Ureter (tissue), 1 donor: Measurements from ENCODE around the gene CA5A. TPM values are rescaled to one million over a fixed set of nuclear protein-coding genes. Genes with fewer than 3 reads are reported as not detected.
"Not testable (repeated sequence)": the region's sequence is repeated elsewhere in the genome, so short reads cannot be mapped to it uniquely, and the experiment has no call there.

Experiments used
- DNase-seq: peaks from one replicate; pipeline ENCODE4 v3.0.0-alpha.2; 2020; ENCODE audit warnings: low spot score
- total RNA-seq: library from RNA; stranded (reverse); gene quantifications from one replicate; pipeline ENCODE4 v1.2.4, GENCODE V29; 2023
- donor health status: DM: yes; HTN: yes; CAD: no.

Gene CA5A
- total RNA-seq, 1 donor from 2014 or later: not detected

DNA sequence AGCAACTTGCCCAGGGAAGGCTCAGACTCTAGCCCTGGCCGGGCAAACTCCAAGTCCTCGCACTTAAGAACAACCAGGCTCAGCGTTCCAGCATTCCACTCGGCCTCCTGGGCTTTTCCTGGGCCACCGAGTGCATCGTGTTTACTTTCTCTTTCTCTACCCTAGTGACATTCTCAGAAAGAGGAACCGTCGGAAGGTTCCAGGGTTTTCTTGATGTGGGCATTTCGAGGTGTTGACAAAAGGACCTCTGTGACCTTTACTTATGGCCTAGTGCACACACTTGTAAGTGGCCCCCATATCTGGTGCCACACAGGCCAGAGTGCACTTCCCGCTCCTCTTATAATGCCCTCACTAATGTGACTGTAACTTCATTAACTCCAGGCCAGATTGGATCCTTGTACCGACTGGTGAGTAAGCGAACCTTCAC is 11.8 kb upstream of the CA5A start:
- DNase-seq: no peak

DNA sequence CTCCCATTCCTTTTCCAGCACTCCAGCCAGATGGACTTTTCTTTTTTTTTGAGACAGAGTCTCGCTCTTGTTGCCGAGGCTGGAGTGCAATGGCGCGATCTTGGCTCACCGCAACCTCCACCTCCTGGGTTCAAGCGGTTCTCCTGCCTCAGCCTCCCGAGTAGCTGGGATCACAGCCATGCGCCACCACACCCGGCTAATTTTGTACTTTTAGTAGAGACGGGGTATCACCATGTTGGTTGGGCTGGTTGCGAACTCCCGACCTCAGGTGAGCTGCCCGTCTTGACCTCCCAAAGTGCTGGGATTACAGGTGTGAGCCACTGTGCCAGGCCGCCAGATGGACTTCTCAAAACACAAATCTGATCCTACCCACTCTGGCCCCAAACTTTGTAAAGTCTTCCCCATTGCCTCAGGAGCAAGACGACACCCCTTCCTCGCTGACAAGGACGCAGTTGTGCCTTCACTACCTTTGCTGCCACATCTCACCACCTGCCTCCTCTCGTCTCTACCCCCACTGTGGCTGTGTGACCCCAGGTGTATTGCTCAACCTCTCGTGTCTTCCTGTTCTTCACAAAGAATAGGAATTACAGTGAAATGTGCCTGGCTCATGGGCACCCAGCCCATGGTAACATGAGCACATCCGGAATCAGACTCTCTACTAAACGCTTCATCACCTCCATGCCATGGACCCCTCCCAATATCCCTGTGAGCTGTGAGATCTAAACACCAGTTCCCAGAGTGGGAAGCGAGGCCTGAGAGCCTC is 11.2 kb upstream of the CA5A start:
- no peak for DNase-seq

DNA sequence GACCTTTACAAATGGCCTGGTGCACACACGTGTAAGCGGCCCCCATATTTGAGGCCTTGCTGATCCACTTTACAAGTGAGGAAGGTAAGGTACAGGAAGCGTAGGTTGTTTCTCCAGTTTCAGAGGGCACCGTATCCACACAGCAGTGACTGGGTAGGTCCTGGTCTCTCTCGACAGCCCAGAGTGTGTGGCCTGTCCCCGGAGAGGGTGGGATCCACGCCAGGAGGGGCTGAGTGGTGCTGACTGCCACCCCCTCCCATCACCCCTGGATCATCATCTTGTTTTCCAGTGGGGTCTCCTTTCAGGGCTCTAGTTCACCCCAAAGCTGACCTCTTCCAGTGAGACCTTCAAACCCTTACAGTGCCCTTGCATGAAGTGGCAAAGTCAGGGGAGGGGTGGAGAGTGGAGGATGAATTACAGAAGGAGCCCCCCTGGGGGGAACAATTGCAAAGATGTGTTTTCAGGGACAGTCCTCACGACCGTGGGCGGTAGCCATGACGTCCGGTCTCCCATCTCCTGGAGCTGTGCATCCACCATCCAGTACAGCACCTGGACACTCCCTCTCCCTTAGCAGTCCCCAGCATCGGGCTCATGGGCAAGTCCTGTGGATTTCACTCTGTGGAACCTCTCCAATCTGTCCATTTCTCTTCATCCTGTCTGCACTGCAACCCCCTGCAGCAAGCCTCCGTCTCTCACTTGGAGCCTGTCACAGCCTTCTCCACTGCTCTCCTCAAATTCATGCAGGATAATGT is 10.4 kb upstream of the CA5A start:
- no peak for DNase-seq

DNA sequence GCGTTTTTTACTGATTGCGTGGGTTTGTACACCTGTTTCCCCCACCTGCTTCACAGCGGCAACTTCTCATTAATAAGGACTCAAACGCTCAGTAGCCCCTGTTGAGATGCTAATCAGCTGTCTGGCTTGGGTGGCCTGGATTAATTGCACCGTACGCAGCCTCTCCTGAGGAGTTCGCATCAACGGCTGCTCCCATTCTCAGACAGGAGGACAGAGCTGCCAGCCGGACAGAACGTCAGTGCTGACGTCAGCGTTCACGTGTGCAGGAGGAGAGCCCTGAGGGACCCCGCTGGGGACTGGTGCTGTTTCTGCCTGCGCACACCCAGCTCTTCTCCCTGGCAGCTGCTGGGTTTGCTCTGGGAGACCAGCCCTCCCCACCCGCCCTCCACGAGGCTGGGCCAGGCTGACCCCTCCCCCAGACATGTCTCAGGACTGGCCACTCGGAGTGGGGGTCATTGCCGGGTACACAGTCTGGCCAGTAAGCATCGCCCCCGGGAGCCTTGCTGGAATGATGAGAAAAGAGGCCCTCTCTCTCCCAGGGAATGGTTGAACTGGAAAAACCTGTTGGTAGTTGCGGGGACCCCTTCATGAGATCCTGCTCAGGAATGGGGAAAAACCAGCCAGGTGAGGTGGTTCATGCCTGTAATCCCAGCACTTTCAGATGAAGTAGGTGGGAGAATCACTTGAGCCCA is 9.2 kb upstream of the CA5A start:
- DNase-seq: peak; percentile 88

DNA sequence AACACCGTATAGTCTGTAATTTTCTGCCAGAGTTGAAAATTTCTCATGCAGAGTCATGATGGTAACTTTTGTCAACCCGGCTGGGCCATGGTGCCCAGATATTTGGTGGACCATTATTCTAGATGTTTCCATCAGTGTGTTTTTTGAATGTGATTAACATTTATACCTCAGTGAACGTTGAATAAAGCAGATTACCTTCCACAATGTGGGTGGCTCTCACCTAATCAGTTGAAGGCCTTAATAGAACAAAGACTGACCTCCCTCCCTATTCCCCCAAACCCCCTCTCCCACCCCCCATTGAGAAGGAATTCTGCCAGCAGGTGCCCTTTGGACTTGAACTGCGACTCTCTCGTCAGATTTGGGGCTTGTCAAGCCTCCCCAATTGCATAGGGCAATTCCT is 6.4 kb upstream of the CA5A start:
- no peak for DNase-seq

DNA sequence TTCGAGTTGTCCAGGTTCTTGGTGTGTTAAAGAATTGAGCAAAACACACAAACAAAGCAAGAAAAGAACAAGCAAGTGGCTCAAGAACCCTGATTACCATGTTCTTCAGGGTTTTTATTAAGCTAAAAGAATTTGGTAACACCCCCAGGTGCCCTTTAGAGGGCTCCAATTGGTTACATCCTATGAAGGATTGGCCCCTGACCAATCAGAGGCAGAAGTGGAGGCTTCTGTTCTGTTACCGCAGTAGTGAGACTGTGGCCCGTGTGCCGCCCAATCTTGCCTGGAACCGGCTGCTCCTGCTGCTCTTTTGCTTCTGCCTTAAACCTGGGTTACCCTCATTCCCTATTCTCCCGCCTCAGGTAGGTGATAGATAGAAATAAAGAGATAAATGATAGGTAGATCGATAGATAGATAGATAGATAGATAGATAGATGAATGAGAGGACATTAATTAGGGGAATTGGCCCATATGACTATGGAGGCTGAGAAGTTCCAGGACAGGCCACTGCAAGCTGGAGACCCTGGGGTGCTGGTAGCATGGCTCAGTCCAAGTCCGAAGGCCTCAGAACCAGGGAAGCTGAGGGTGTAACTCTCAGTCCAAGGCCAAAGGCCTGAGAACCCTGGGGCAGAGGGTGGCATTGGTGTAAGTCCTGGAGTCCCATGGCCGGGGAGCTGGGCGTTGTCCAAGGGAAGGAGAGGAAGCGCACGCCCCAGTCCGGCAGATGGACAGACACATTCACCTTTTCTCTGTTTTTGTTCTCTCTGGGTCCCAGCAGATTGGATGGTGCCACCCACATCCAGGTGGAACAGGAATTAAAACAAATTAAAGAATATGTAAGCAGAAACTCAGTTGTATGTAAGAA is 3.5 kb upstream of the CA5A start:
- DNase-seq: no peak

DNA sequence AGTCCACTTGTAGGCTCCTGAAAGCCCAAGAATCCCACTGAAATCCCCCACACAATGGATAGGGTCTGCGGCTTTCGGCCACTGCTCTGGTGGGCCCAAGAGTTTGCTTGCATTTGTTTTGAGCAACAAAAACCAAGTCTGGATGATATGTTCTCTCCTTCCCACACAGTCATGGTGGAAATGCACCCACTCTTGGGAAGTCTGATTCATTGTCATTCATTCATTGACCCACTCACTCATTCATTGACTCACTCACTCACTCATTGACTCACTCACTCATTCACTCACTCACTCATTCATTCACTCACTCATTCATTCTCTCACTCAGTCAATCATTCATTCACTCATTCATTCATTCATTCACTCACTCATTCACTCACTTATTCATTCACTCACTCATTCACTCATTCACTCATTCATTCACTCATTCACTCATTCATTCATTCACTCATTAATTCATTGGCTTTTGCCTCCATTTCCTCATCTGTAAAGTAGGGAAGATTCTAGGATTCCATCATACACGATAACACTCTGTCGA is 2.2 kb upstream of the CA5A start:
- no peak for DNase-seq

DNA sequence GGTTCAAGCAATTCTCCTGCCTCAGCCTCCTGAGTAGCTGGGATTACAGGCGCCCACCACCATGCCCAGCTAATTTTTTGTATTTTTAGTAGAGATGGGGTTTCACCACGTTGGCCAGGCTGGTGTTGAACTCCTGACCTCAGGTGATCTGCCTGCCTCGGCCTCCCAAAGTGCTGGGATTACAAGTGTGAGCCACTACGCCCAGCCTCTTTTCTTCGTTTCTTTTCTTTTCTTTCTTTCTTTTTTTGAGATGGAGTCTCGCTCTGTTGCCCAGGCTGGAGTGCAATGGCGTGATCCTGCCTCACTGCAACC is 858 bp upstream of the CA5A start:
- not testable (repeated sequence) for DNase-seq

DNA sequence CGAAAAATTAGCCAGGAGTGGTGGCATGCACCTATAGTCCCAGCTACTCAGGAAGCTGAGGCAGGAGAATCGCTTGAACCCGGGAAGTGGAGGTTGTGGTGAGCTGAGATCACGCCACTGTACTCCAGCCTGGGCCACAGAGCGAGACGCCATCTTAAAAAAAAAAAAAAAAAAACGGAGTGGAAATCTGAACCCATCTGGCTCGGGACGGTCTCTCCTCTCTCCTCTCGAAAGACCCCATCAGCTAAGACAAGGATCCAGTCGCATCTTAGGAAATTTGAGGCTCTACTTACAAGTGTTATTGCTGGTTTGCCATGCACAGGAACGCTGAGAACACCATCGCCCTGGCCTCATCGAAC is 334 bp downstream of the CA5A start:
- not testable (repeated sequence) for DNase-seq

DNA sequence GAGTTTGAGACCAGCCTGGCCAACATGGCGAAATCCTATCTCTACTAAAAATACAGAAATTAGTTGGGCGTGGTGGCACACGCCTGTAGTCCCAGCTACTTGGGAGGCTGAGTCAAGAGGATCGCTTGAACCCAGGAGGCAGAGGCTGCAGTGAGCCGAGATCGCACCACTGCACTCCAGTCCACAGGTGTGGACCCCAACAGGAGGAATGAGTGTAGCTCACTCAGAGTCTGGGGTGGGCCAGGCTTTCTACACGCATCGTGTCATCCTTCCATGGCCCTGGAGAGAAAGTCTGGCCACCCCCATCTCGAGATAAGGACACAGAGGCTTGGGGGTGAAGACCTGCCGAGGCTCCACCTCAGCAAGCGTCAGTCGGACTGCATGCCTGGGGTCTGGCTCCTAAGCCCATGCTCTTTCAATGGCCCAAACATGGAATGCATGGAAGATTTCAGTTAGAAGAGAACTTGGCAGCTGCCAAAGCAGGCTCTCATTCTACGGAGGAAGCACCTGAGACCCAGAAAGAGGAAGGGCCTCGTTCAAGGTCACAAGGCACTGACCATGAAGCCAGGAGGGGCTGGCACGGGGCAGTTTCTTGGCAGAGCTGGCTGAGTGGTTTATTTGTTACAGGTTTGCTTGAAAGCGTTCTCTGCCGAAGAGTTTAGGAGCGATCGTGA is 1.4 kb downstream of the CA5A start:
- not testable (repeated sequence) for DNase-seq

DNA sequence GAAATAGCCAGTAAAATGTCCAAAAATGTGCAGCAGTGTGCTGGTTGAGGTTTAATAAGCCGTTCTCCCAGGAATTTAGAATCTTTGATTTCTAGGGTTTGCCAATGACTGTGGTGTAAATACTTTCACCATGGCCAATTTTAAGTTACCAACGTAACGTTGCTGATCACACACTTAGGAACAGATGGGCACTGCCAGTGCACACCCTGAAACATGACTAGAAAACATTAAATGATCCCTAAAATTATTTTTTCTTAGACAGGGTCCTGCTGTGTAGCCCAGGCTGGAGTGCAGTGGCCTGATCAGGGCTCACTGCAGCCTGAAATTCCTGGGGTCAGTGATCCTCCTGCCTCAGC is 3.2 kb downstream of the CA5A start:
- no peak for DNase-seq

DNA sequence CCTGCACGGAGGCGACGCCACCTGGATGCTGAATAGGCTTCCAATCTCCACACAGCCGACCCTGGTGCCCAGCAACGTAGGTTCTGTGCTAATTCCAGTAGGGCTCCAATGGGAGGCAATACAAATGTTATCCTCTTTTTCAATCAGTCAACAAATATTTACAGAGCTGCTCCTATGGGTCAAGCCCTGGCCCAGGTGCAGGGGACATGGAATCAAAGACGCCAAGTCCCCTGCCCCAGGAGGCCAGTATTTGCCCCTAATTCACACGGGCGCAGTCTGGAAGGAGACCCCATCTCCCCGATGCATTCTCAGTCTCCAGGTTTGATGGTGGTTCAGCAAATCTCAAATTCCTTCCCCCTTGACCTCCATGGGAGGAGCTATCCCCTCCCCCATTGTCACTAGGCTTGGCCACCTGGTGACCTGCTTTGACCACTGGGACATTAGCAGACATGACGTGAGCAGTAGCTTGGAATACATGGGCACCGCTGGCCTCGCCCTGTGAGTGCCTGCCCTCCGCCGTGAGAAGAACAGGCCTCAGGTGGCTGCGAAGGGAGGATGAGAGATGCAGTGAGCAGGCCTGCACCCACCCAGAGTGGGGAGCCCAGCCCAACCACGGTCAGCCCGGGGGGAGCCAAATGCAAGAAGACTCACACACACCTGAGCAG is 3.7 kb downstream of the CA5A start:
- not testable (repeated sequence) for DNase-seq

DNA sequence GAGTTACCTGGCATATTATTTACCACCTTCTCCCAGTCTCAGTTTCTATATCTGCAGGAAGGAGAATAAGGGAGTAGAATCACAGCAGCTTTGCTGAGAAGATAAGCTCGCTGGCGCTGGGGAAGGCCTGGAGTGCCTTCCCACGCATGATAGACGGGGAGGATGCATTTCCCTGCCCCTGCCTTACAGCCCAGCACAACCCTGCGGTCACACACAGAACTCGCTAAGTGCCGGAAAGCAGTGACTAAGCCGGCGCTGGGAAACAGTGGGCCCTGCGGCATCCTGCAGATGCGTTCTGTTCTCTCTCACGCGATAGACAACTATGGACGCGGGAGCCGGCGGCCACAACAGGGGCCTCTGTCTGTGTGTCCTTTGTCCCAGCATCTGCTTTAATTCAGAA is 4.8 kb downstream of the CA5A start:
- DNase-seq: no peak

DNA sequence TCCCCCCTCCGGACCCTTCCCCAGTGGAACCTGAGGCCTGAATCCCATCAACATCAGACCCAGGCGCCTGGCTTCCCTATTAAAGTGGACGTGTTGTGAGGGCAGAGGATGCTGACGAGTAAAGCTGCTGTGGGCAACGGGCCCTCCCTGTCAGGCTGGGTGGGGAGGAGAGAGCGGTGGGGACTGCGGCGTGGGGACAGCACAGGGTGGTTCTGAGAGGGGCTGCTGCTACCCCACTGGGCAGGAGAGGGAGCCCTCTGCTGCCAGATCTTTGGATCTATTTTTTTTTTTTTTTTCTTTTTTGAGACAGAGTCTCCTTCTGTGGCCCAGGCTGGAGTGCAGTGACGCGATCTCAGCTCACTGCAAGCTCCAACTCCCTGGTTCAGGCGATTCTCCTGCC is 5.9 kb downstream of the CA5A start:
- no peak for DNase-seq

DNA sequence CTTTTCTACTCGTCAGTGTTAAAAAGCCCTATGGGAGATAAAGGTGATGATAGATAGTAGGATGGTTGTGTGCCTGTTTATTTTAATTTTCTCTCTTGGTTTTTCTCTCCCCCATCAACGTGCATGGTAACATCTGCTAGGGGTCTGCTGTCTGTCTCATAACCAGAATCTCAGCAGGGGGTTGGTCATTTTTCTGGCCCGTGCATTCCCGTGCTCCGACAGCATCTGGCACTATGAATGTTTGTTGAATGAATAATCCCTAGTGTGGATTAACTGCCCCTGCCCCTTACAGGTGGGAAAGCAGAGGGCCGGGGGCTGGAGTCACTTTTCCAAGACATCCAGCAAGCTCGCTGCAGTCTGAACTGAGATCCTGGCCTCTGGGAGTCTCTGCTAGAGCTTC is 6.3 kb downstream of the CA5A start:
- DNase-seq: no peak

DNA sequence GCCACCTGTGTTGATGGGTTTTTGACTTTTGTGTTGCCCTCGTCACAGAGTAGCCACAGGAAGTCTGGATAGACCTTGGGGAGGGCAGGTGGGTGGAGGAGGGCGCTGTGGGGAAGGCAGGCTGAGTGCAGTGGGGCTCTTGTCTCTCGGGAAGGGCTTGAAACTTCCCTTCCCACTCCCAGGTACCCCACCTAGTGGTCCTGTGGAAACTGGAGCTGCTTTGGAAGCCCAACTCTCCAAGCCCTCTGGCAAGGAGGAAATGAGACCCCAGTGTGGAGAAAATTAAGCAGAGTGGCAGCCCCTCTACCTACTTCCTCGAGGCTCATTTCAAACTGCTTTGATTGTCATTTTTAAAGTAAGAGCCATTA is 9.2 kb downstream of the CA5A start:
- no peak for DNase-seq

DNA sequence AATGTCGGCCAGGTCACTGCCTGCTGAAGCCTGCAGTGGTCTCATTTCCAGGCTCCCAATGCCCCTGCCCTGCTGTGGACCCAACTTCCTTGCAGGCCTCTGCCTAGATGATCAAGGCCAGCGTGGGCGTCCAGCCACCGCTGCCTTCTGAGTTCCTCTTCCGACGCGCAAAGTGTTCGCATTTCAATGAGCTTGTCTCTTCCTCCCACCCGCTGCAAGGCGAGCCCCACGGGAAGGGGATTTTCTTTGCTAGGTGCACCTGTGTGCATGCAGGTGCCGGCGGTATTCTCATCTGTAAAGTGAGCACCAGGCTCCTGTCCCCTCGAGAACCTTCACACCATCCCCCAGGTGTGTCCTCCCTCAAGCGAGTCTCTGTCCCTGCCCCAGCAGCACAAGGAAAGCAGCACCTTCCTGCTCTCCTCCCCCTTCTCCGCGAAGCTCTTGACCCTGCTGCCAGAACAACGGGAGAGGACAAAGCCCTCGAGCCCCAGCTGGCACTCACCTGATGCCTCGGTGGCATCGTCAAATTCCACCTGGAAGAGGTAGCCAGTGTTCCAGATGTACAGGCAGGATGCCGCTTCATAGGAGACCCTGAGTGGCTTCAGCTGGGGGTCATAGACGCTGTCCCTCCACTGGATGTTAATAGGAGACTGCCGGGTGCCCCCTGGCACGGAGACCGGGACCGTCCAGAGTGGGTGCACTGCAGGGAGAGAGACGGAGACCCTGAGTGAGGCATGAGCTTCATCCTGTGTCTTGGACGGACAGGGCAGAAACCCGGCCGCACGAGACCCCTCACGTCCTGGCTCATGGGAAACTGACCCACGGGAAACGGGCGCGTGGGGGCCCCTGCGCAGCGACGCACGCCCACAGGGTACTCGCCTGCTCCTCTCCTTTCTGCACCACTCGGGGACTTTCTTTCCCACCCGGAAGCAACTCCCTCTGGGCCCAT is 9.8 kb downstream of the CA5A start:
- no peak for DNase-seq

DNA sequence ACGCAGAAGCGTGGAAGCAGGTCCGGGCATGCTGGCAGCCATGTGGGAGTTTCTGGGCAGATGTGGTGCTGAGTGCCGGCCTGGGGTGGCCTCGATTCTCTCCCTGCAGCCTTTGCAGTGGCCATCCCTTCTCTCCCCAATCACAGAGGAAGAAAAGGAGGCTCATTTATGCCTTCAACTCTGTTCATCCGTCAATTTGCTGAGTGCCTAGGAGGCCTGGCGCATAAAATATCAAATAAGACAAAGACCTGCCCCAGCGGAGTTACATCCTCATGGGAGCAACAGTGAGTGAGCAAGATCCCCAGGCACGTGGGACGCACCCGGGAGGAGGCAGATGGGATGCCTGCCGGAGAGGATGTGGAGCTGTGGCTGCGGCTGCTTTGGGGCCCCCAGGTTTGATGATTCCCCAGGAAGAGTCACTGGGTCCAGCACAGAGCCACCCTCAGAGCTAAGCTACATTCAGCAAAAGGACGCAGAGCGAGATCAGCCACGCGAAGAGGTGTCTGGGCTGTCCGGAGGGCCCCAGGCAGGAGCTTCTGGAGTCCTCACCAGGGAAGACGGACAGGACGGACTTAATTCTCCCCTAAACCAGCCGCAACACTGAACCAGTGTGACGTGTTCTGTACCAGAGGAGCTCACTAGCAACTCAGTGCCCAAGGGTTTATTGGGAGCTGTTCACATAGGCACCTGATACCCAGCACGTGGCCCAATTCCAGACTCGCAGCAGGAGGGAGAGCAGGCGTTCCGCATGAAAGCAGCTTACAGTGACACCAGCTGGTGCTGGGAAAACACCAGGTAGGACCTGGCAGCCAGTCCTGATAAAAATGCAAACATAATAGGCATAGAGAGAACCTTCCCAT is 11.3 kb downstream of the CA5A start:
- DNase-seq: no peak
